ENCODE results near the gene SOHLH1.

DNA sequence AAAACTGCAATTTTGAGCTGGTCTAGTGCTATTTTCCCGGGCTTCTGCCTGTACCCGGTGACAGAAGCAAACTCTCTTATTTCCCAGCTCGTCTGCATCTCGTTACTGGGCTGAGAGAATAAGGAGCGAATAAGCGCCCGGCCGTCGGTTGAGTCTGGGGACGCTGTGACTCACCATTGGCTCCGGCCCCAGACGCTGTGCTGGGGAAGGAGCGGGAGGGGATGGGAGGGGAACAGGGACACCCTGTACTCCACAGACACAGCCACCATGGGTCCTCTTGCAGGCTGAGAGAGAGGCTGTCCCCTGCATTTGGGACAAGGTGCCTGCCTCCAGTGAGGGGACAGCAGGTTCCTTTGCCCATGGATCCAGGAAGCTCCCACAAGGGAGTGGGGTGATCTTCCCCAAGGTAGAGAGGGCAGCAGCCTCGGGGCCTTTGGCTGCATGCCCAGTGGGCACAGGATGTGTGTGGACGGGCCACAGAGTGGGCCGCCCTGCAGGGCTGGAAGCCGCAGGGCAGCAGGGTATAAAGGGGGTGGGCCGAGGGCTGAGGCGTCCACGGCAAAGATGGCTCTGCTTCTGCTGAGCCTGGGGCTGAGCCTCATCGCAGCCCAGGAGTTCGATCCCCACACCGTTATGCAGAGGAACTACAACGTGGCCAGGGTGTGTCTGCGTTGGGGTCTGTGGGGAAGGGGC, 36.4 kb downstream of the SOHLH1 start, which contains the start of gene LCN9:
- no peak for TF ChIP-seq NFRKB (IDR thresholded peaks at IDR 0.05)
- TF ChIP-seq FOXK2 (IDR thresholded peaks at IDR 0.05), result no peak
- no peak for TF ChIP-seq FOXA1 (IDR thresholded peaks at IDR 0.05)
- no peak for TF ChIP-seq LEF1 (IDR thresholded peaks at IDR 0.05; ENCODE audit: borderline replicate concordance)
- no peak for TF ChIP-seq ELF4 (IDR thresholded peaks at IDR 0.05)
- TF ChIP-seq ZNF384 (IDR thresholded peaks at IDR 0.05), result no peak

Measured in HEK293T (cell line).